Liver (tissue), 9 donors: ENCODE measurements around the gene PAIP2. TPM values are rescaled to one million over a fixed set of nuclear protein-coding genes. Genes with fewer than 3 reads are reported as not detected.

Source experiments
- DNase-seq: peaks from one replicate; pipeline ENCODE4 v3.0.0-alpha.2; 2017; ENCODE audit warnings: low spot score
- H3K27ac ChIP-seq, 2 donors: one replicate each; pipeline ENCODE4 v1.7.0; 2013; ENCODE audit warnings: inconsistent platforms in 2 of 2, low read length in 2 of 2, control low read depth in 1 of 2, low read depth in 1 of 2, mild to moderate bottlenecking in 1 of 2
- H3K27me3 ChIP-seq, 4 donors: one replicate each; pipeline versions ENCODE4 v1.6.1 to v1.7.0; 2013; ENCODE audit warnings: low read length in 3 of 4, inconsistent platforms in 1 of 4, mild to moderate bottlenecking in 1 of 4, moderate library complexity in 1 of 4; ENCODE audit not compliant: control insufficient read depth in 4 of 4, insufficient read depth in 4 of 4
- H3K36me3 ChIP-seq, 4 donors: one replicate each; pipeline versions ENCODE4 v1.6.1 to v1.7.0; 2013; ENCODE audit warnings: low read length in 3 of 4, mild to moderate bottlenecking in 3 of 4, low read depth in 1 of 4, moderate library complexity in 1 of 4; ENCODE audit not compliant: control insufficient read depth in 4 of 4, insufficient read depth in 3 of 4
- H3K4me1 ChIP-seq, 4 donors: one replicate each; pipeline versions ENCODE4 v1.6.1 to v1.7.0; 2013; ENCODE audit warnings: low read length in 3 of 4, mild to moderate bottlenecking in 3 of 4, moderate library complexity in 1 of 4; ENCODE audit not compliant: control insufficient read depth in 4 of 4, insufficient read depth in 4 of 4
- H3K4me3 ChIP-seq, 3 donors: one replicate each; pipeline versions ENCODE4 v1.6.1 to v1.7.0; 2013; ENCODE audit warnings: low read length in 3 of 3, control low read depth in 1 of 3, low read depth in 1 of 3, mild to moderate bottlenecking in 1 of 3
- H3K9ac ChIP-seq, 2 donors: one replicate each; pipeline ENCODE4 v1.7.0; 2013; ENCODE audit warnings: low read length in 2 of 2, mild to moderate bottlenecking in 2 of 2, moderate library complexity in 2 of 2, control low read depth in 1 of 2, low read depth in 1 of 2
- H3K9me3 ChIP-seq, 4 donors: one replicate each; pipeline versions ENCODE4 v1.6.1 to v1.7.0; 2013; ENCODE audit warnings: low read length in 3 of 4; ENCODE audit not compliant: control insufficient read depth in 4 of 4
- ATF3 ChIP-seq: IDR thresholded peaks from 2 replicates; pipeline ENCODE4 v1.6.1; 2016; ENCODE audit warnings: antibody characterized with exemption
- CTCF ChIP-seq: fragments of 150-350 bp; IDR thresholded peaks from 2 replicates; pipeline ENCODE4 v1.5.1; 2017; ENCODE audit warnings: improper control_type of control experiment, low read depth, low read length; ENCODE audit not compliant: missing input control
- EGR1 ChIP-seq, 2 donors: IDR thresholded peaks; 2 replicates each; pipeline ENCODE4 v1.6.1; 2016 to 2018; ENCODE audit warnings: antibody characterized with exemption in 2 of 2, low read depth in 2 of 2
- FOXA1 ChIP-seq: IDR thresholded peaks from 2 replicates; pipeline ENCODE4 v1.6.1; 2016; ENCODE audit warnings: antibody characterized with exemption
- FOXA2 ChIP-seq: IDR thresholded peaks from 2 replicates; pipeline ENCODE4 v1.6.1; 2016; ENCODE audit warnings: antibody characterized with exemption
- GABPA ChIP-seq, 2 donors: IDR thresholded peaks in 1 of 2; conservative IDR thresholded peaks in 1 of 2; 2 replicates each; pipeline ENCODE4 v1.6.1; 2016; ENCODE audit warnings: antibody characterized with exemption in 2 of 2, mild to moderate bottlenecking in 1 of 2, moderate library complexity in 1 of 2
- HNF4A ChIP-seq, 2 donors: conservative IDR thresholded peaks; 2 replicates each; pipeline ENCODE4 v1.6.1; 2016; ENCODE audit warnings: antibody characterized with exemption in 2 of 2, mild to moderate bottlenecking in 2 of 2
- JUND ChIP-seq, 2 donors: IDR thresholded peaks; 2 replicates each; pipeline ENCODE4 v1.6.1; 2016; ENCODE audit warnings: antibody characterized with exemption in 2 of 2
- MAX ChIP-seq: IDR thresholded peaks from 2 replicates; pipeline ENCODE4 v1.6.1; 2016; ENCODE audit warnings: antibody characterized with exemption
- NR2F2 ChIP-seq: IDR thresholded peaks from 2 replicates; pipeline ENCODE4 v1.6.1; 2016; ENCODE audit warnings: antibody characterized with exemption
- RAD21 ChIP-seq, 2 donors: IDR thresholded peaks; 2 replicates each; pipeline ENCODE4 v1.6.1; 2016; ENCODE audit warnings: antibody characterized with exemption in 2 of 2, mild to moderate bottlenecking in 2 of 2
- REST ChIP-seq: IDR thresholded peaks from 2 replicates; pipeline ENCODE4 v1.6.1; 2016; ENCODE audit warnings: antibody characterized with exemption, mild to moderate bottlenecking
- RXRA ChIP-seq, 2 donors: IDR thresholded peaks; 2 replicates each; pipeline ENCODE4 v1.6.1; 2017 to 2018; ENCODE audit warnings: antibody characterized with exemption in 2 of 2, mild to moderate bottlenecking in 1 of 2
- SP1 ChIP-seq: IDR thresholded peaks from 2 replicates; pipeline ENCODE4 v1.6.1; 2018; ENCODE audit warnings: antibody characterized with exemption, mild to moderate bottlenecking
- TAF1 ChIP-seq: conservative IDR thresholded peaks from 2 replicates; pipeline ENCODE4 v1.6.1; 2016; ENCODE audit warnings: antibody characterized with exemption, mild to moderate bottlenecking
- ZBTB33 ChIP-seq: IDR thresholded peaks from 2 replicates; pipeline ENCODE4 v1.6.1; 2016; ENCODE audit warnings: antibody characterized with exemption
- WGBS: extraction: QIAGEN DNeasy Blood & Tissue Kit; methylation state at CpG from one replicate; pipeline ENCODE4 v1.1.7; 2013; 5-methylcytosine and 5-hydroxymethylcytosine counted together
- polyA plus RNA-seq, 2 donors: library from polyadenylated mRNA; stranded (reverse) in 1 of 2; unstranded in 1 of 2; fragments of 200-250 nt in 1 of 2; fragments of >200 nt in 1 of 2; fragmentation: Nextera tagmentation in 1 of 2; extraction: Ambion mirVana in 1 of 2; gene quantifications; one replicate each; pipeline versions ENCODE4 v1.2.1 to v1.2.3, GENCODE V29; 2013 to 2015
- total RNA-seq, 2 donors: library from RNA; depleted of rRNA; stranded (reverse); fragments of >200 nt; gene quantifications; one replicate each; pipeline ENCODE4 v1.2.3, GENCODE V29; 2014
- donor health status: healthy.
- donor health status: healthy.
- donor health status: healthy.
- donor health status: healthy.
- donor health status: healthy.

Gene PAIP2
- total and polyA plus RNA-seq, 4 donors, result 41.5 to 63.2 (median 45.1) TPM

- no peak for DNase-seq
- 75% methylated on average over 2 of the region's 2 CpGs for WGBS
These were observed 65.3 kb downstream of the PAIP2 start for GRCh38 chr5:139406963-139407362.

GRCh38 chr5:139407517-139407916 is 65.9 kb downstream of the PAIP2 start:
- DNase-seq, result no peak
- Histone ChIP-seq H3K27me3 (no peaks in the 10 kb centered on the region), H3K27ac (no peak overlapping the region), H3K4me3 (no peak overlapping the region), H3K4me1 (peaks cover 0 to 11% (median 8%) of the 10 kb centered on the region in 4 donors), H3K9me3 (no peaks in the 10 kb centered on the region), H3K36me3 (no peaks in the 10 kb centered on the region), H3K9ac (no peak overlapping the region)
- TF ChIP-seq CTCF, result no peak
- no peak for TF ChIP-seq HNF4A (conservative IDR thresholded peaks at IDR 0.05)
- no peak for TF ChIP-seq SP1
- TF ChIP-seq REST, result no peak
- TF ChIP-seq RAD21 (IDR thresholded peaks at IDR 0.05), result no peak
- TF ChIP-seq GABPA (IDR thresholded peaks at IDR 0.05 in 1 of 2, conservative IDR thresholded peaks at IDR 0.05 in 1 of 2), result no peak
- TF ChIP-seq NR2F2, result no peak
- TF ChIP-seq RXRA (IDR thresholded peaks at IDR 0.05), result no peak

More at GRCh38 chr5:139406963-139407362, 65.3 kb downstream of the PAIP2 start:
- H3K4me1 ChIP-seq, result peaks cover 0 to 11% (median 8%) of the 10 kb centered on the region in 4 donors
- no peak overlapping the region for H3K9ac ChIP-seq
- H3K36me3 ChIP-seq, result no peaks in the 10 kb centered on the region
- H3K4me3 ChIP-seq, result no peak overlapping the region
- H3K9me3 ChIP-seq, result no peaks in the 10 kb centered on the region
- no peaks in the 10 kb centered on the region for H3K27me3 ChIP-seq
- TF ChIP-seq JUND (IDR thresholded peaks at IDR 0.05) (no peak), FOXA2 (no peak), SP1 (no peak), RXRA (IDR thresholded peaks at IDR 0.05) (no peak), FOXA1 (no peak)
- H3K27ac ChIP-seq, result no peak overlapping the region

- Histone ChIP-seq H3K4me3 (no peak overlapping the region), H3K9me3 (no peaks in the 10 kb centered on the region), H3K36me3 (no peaks in the 10 kb centered on the region), H3K27me3 (no peaks in the 10 kb centered on the region), H3K9ac (no peak overlapping the region), H3K4me1 (peaks cover 0 to 9% (median 7%) of the 10 kb centered on the region in 4 donors), H3K27ac (no peak overlapping the region)
- 95% methylated on average over 7 of the region's 7 CpGs for WGBS
- DNase-seq, result no peak
- no peak for TF ChIP-seq GABPA (IDR thresholded peaks at IDR 0.05 in 1 of 2, conservative IDR thresholded peaks at IDR 0.05 in 1 of 2)
- TF ChIP-seq JUND (IDR thresholded peaks at IDR 0.05), result no peak
- no peak for TF ChIP-seq TAF1
- no peak for TF ChIP-seq FOXA1
- no peak for TF ChIP-seq RAD21 (IDR thresholded peaks at IDR 0.05)
- TF ChIP-seq ATF3, result no peak
- no peak for TF ChIP-seq REST
- no peak for TF ChIP-seq HNF4A (conservative IDR thresholded peaks at IDR 0.05)
- no peak for TF ChIP-seq FOXA2
- no peak for TF ChIP-seq MAX
- no peak for TF ChIP-seq RXRA (IDR thresholded peaks at IDR 0.05)
- no peak for TF ChIP-seq ZBTB33
- no peak for TF ChIP-seq SP1
- no peak for TF ChIP-seq EGR1 (IDR thresholded peaks at IDR 0.05; ENCODE audit: low read depth in 2 of 2)
These were observed 66.5 kb downstream of the PAIP2 start for GRCh38 chr5:139408191-139408590.
